H1 (cell line): ENCODE data around the gene MELTF. TPM values are rescaled to one million over a fixed set of nuclear protein-coding genes. Genes with fewer than 3 reads are reported as not detected.

Experiments used
- ATF2 ChIP-seq: IDR thresholded peaks from 2 replicates; pipeline ENCODE4 v1.6.1; 2012; ENCODE audit warnings: low read length, inconsistent platforms
- EZH2 ChIP-seq: fragments of 200-600 bp; sonication (generic); IDR thresholded peaks from 2 replicates; pipeline ENCODE4 v1.7.1; 2012; ENCODE audit warnings: low read depth, mild to moderate bottlenecking, moderate library complexity, low read length, inconsistent platforms; ENCODE audit not compliant: severe bottlenecking
- polyA plus RNA-seq, 7 experiments: library from polyadenylated mRNA; depleted of rRNA in 3 of 7; stranded (reverse) in 5 of 7; unstranded in 2 of 7; fragments of >200 nt in 5 of 7; fragments of 200-250 nt in 2 of 7; gene quantifications; 1 replicate in 5 of 7; 2 replicates in 1 of 7; 4 replicates in 1 of 7; pipeline versions ENCODE4 v1.2.1 to v1.2.3, GENCODE V29; 2011 to 2013; ENCODE audit warnings: missing spikeins in 2 of 7, mixed read lengths in 2 of 7
- total RNA-seq: library from RNA; stranded (reverse); fragmentation: NEBNext Ultra II Directional; extraction: Animal tissue kit (Norgen Biotek cat#: 25700); gene quantifications from 2 replicates; pipeline ENCODE4 v1.2.1, GENCODE V29; 2021

MELTF gene
- total and polyA plus RNA-seq, 2 of the 8 experiments (the other 6 are each of a cell fraction or from before 2014, with no cell fraction given), result 1.7 to 3.5 TPM

- TF ChIP-seq ATF2 (no peak), EZH2 (no peak)
Measured at GRCh38 chr3:197007296-197007940, 22.2 kb downstream of the MELTF start (continued).
